Measurements from ENCODE around the gene TM9SF1. TPM values are rescaled to one million over a fixed set of nuclear protein-coding genes. Genes with fewer than 3 reads are reported as not detected.

Gene TM9SF1
- total and polyA plus RNA-seq, 9 of the 15 experiments (the other 6 are each of a cell fraction or from before 2014, with no cell fraction given): 5.3 to 20.3 (median 11.8) TPM

DNA sequence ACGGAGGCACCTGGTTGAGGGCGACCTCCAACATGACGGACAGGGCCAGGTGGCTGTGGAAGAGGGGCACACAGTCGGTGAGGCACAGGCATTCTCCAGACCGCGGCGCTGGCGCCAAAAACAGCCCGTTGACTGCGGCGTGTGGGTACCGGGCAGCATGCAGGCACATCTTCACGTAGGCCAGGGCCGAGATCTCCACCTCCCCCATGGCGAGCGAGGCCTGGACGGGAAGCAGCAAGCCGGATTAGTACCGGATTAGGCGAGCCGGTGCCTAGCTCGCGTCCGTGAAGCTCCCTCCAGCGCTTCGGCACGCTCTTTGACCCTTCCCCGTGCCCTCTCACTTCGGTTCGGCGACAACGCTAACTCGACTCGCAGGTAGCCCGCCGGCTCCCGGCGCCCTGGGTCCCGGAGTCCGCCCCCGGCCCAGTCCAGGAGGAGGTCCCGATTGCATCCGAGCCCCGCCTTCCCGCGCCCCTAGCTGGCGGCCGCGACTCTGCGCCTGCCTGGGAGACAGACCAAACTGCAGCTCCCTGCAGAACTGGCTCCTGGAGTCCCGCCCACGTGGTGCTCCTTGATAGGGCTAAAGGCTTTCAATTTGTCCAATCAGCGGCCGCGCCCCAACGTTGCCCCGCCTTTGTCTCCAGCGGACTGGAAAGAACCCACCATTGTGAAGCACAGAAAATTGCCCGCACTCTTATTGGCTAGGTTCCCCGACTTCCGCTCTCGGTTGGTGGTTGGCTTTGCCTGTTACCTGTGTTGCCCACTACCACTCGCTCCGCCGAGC, 54.0 kb downstream of the TM9SF1 start, which contains the start of gene EMC9:
EMC9 (minus strand) TSS at position 495 of the 784 bp plus-strand sequence; CDS start at position 208, 287 bp downstream.
- peaks cover 31 to 43% of the 10 kb centered on the region in 2 experiments; a peak in 4 of 5 replicates for H3K4me1 ChIP-seq (replicated peaks in 1 of 2; ENCODE audit: control insufficient read depth in 2 of 2, insufficient read depth in 2 of 2, low read length in 2 of 2)
- BruUV-seq (replicated peaks): TSS peak; percentile 33
- in situ Hi-C loops (cut with MboI): no loop called here
- TF ChIP-seq ZNF174 (CRISPR knock-in tag; IDR thresholded peaks at IDR 0.05) (no peak), NRF1 (conservative IDR thresholded peaks at IDR 0.05 in 1 of 2, IDR thresholded peaks at IDR 0.05 in 1 of 2) (peak; percentile 91 to 93), YY1 (IDR thresholded peaks at IDR 0.05; ENCODE audit: borderline replicate concordance in 1 of 3, control insufficient read depth in 1 of 3, extremely low read depth in 1 of 3, insufficient read depth in 3 of 3, insufficient read length in 1 of 3, insufficient replicate concordance in 2 of 3, low read depth in 1 of 3, low read length in 2 of 3) (peak in 1 of 3 experiments; percentile 13), RBBP5 (IDR thresholded peaks at IDR 0.05; ENCODE audit: borderline replicate concordance, insufficient read depth, low read length, poor library complexity, severe bottlenecking) (peak; percentile 56), PCBP2 (IDR thresholded peaks at IDR 0.05; ENCODE audit: low read depth, low read length, poor library complexity, severe bottlenecking) (no peak), MXI1 (IDR thresholded peaks at IDR 0.05; ENCODE audit: low read depth, low read length) (no peak), NCOA1 (IDR thresholded peaks at IDR 0.05; ENCODE audit: low read depth) (no peak), SREBF2 (CRISPR knock-in tag; IDR thresholded peaks at IDR 0.05) (no peak), NR2C1 (IDR thresholded peaks at IDR 0.05) (no peak), NR2C1 (tag; IDR thresholded peaks at IDR 0.05) (no peak), SP2 (IDR thresholded peaks at IDR 0.05; ENCODE audit: extremely low read depth, low read depth, low read length, poor library complexity, severe bottlenecking) (peak; percentile 45), RAD51 (IDR thresholded peaks at IDR 0.05; ENCODE audit: borderline replicate concordance, low read depth) (peak; percentile 47; the same call in 1 of the 2 replicates), FOXK1 (CRISPR knock-in tag; IDR thresholded peaks at IDR 0.05; ENCODE audit: borderline replicate concordance) (no peak)
- TF ChIP-seq, protein P1, sequence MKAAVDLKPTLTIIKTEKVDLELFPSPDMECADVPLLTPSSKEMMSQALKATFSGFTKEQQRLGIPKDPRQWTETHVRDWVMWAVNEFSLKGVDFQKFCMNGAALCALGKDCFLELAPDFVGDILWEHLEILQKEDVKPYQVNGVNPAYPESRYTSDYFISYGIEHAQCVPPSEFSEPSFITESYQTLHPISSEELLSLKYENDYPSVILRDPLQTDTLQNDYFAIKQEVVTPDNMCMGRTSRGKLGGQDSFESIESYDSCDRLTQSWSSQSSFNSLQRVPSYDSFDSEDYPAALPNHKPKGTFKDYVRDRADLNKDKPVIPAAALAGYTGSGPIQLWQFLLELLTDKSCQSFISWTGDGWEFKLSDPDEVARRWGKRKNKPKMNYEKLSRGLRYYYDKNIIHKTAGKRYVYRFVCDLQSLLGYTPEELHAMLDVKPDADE (conservative IDR thresholded peaks at IDR 0.05; ENCODE audit: control insufficient read depth, low read depth, low read length): peak; percentile 70; the same call in 1 of the 2 replicates
- TF ChIP-seq, protein P2, sequence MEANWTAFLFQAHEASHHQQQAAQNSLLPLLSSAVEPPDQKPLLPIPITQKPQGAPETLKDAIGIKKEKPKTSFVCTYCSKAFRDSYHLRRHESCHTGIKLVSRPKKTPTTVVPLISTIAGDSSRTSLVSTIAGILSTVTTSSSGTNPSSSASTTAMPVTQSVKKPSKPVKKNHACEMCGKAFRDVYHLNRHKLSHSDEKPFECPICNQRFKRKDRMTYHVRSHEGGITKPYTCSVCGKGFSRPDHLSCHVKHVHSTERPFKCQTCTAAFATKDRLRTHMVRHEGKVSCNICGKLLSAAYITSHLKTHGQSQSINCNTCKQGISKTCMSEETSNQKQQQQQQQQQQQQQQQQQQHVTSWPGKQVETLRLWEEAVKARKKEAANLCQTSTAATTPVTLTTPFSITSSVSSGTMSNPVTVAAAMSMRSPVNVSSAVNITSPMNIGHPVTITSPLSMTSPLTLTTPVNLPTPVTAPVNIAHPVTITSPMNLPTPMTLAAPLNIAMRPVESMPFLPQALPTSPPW (CRISPR knock-in tag; IDR thresholded peaks at IDR 0.05): peak; percentile 84
- TF ChIP-seq, protein P3, sequence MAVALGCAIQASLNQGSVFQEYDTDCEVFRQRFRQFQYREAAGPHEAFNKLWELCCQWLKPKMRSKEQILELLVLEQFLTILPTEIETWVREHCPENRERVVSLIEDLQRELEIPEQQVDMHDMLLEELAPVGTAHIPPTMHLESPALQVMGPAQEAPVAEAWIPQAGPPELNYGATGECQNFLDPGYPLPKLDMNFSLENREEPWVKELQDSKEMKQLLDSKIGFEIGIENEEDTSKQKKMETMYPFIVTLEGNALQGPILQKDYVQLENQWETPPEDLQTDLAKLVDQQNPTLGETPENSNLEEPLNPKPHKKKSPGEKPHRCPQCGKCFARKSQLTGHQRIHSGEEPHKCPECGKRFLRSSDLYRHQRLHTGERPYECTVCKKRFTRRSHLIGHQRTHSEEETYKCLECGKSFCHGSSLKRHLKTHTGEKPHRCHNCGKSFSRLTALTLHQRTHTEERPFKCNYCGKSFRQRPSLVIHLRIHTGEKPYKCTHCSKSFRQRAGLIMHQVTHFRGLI (CRISPR knock-in tag; IDR thresholded peaks at IDR 0.05): no peak

More for the DNA sequence above, 54.0 kb downstream of the TM9SF1 start, which contains the start of gene EMC9:
- peak; percentile 97 for FAIRE-seq
- Histone ChIP-seq H2AFZ (ENCODE audit: low read depth, low read length) (peak within 1 kb of the TSS; percentile 93), H4K20me1 (replicated peaks; ENCODE audit: control insufficient read depth, insufficient read depth, low read length) (no peaks in the 10 kb centered on the region; the same call in 1 of the 2 replicates), H3K79me2 (ENCODE audit: control insufficient read depth, insufficient read depth, low read length) (peaks cover 43% of the 10 kb centered on the region), H3K9me1 (ENCODE audit: control insufficient read depth, insufficient read depth, low read length) (peaks cover 5% of the 10 kb centered on the region), H3K9ac (ENCODE audit: insufficient read depth in 1 of 2, low read depth in 2 of 2, low read length in 2 of 2) (peak within 1 kb of the TSS; percentile 79 to 95), H3K27ac (ENCODE audit: extremely low read depth, low read depth, low read length) (peak within 1 kb of the TSS; percentile 87), H3K27me3 (ENCODE audit: control insufficient read depth in 2 of 2, insufficient read depth in 2 of 2, low read length in 2 of 2) (no peaks in the 10 kb centered on the region), H3K4me3 (peak within 1 kb of the TSS; percentile 83), H3K4me2 (ENCODE audit: insufficient read depth, low read length) (peak within 1 kb of the TSS; percentile 86), H3K36me3 (ENCODE audit: control insufficient read depth, insufficient read depth, low read length) (peaks cover 47% of the 10 kb centered on the region), H3K9me3 (replicated peaks; ENCODE audit: control insufficient read depth, insufficient read depth, low read depth, low read length) (no peaks in the 10 kb centered on the region)
- WGBS (ENCODE audit: insufficient coverage, low coverage, missing lambda C conversion rate): 0% methylated on average over 30 of the region's 65 CpGs
- DNase-seq (ENCODE audit: extremely low read depth in 1 of 4, low spot score in 3 of 4): peak; percentile 94 to 98 (median 95)
- CTCF ChIA-PET (ENCODE audit: low intra/inter-chr PET ratio): no interaction called here
- intact Hi-C loops (cut with micrococcal nuclease): loop anchor here (10.0 kb wide), 1 partner anchor 46 kb away; the partner anchor contains the start of gene PCK2
- peak; percentile 95 for ATAC-seq
- POLR2A ChIA-PET: interaction anchor here (0.5 to 1.3 kb wide), 11 partner anchors 9 to 108 kb away, joined by 3 to 4 read pairs (median 3); partner anchors contain the start of genes PCK2 and TM9SF1
